Uterus (tissue), 2 donors: Measurements from ENCODE around the gene KLK11.

Source experiments
- POLR2A ChIP-seq, 2 donors: fragments of 450-650 bp; IDR thresholded peaks; one replicate each; pipeline ENCODE4 v1.6.1; 2016; ENCODE audit warnings: antibody characterized with exemption in 2 of 2, mild to moderate bottlenecking in 1 of 2, moderate library complexity in 1 of 2
- TF ChIP-seq, protein P1 (sequence below), 4 experiments: fragments of 200-600 bp in 2 of 4; fragments of 450-650 bp in 2 of 4; sonication (generic) in 2 of 4; IDR thresholded peaks; one replicate each; pipeline ENCODE4 v1.5.1; 2016 to 2019; ENCODE audit warnings: antibody characterized with exemption in 4 of 4, mild to moderate bottlenecking in 2 of 4, moderate library complexity in 1 of 4

GRCh38 chr19:51031880-51032225 lies 5.4 kb upstream of the KLK11 start:
- TF ChIP-seq, protein P1, sequence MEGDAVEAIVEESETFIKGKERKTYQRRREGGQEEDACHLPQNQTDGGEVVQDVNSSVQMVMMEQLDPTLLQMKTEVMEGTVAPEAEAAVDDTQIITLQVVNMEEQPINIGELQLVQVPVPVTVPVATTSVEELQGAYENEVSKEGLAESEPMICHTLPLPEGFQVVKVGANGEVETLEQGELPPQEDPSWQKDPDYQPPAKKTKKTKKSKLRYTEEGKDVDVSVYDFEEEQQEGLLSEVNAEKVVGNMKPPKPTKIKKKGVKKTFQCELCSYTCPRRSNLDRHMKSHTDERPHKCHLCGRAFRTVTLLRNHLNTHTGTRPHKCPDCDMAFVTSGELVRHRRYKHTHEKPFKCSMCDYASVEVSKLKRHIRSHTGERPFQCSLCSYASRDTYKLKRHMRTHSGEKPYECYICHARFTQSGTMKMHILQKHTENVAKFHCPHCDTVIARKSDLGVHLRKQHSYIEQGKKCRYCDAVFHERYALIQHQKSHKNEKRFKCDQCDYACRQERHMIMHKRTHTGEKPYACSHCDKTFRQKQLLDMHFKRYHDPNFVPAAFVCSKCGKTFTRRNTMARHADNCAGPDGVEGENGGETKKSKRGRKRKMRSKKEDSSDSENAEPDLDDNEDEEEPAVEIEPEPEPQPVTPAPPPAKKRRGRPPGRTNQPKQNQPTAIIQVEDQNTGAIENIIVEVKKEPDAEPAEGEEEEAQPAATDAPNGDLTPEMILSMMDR (IDR thresholded peaks at IDR 0.05), result no peak
- no peak for TF ChIP-seq POLR2A (IDR thresholded peaks at IDR 0.05)
